ENCODE results near the gene PPARA. TPM values are rescaled to one million over a fixed set of nuclear protein-coding genes. Genes with fewer than 3 reads are reported as not detected.

The PPARA gene
- total and polyA plus RNA-seq, 7 experiments from 2014 or later: 3.7 to 21.6 (median 16.4) TPM

GRCh38 chr22:46224898-46225290 lies 74.6 kb downstream of the PPARA start:
- ChIA-PET POLR2A (no interaction called here), CTCF (no interaction called here)
- Histone ChIP-seq H3K27ac (ENCODE audit: low read depth, low read length) (no peak overlapping the region), H3K9me3 (ENCODE audit: control insufficient read depth in 2 of 3, low read length in 3 of 3) (no peaks in the 10 kb centered on the region), H3K4me1 (ENCODE audit: control insufficient read depth in 2 of 2, insufficient read depth in 2 of 2, low read length in 2 of 2) (no peaks in the 10 kb centered on the region), H3K36me3 (ENCODE audit: control insufficient read depth in 2 of 3, insufficient read depth in 3 of 3, low read length in 3 of 3) (peaks cover 0 to 5% (median 0%) of the 10 kb centered on the region in 3 experiments), H3K4me3 (ENCODE audit: low read length) (no peak overlapping the region), H3K27me3 (ENCODE audit: control insufficient read depth in 2 of 2, insufficient read depth in 2 of 2, low read length in 2 of 2) (no peaks in the 10 kb centered on the region)
- ATAC-seq: no peak
- peaks cover 0 to 21% (median 10%) of the 10 kb centered on the region in 5 donors for H3K36me3 Mint-ChIP-seq
- DNase-seq: no peak
- no peak overlapping the region for H3K4me3 Mint-ChIP-seq
- peak overlapping the region in 1 of 9 donors; percentile 25 for H3K27ac Mint-ChIP-seq
- H3K27me3 Mint-ChIP-seq: no peaks in the 10 kb centered on the region
- intact Hi-C loops (cut with micrococcal nuclease): no loop called here
- H3K9me3 Mint-ChIP-seq: peaks cover 0 to 5% (median 0%) of the 10 kb centered on the region in 11 donors
- H3K4me1 Mint-ChIP-seq: peaks cover 0 to 7% (median 0%) of the 10 kb centered on the region in 7 donors

GRCh38 chr22:46225631-46226030 lies 75.3 kb downstream of the PPARA start:
- ChIA-PET CTCF (no interaction called here), POLR2A (no interaction called here)
- Histone ChIP-seq H3K9me3 (ENCODE audit: control insufficient read depth in 2 of 3, low read length in 3 of 3) (no peaks in the 10 kb centered on the region), H3K27ac (ENCODE audit: low read depth, low read length) (no peak overlapping the region), H3K27me3 (ENCODE audit: control insufficient read depth in 2 of 2, insufficient read depth in 2 of 2, low read length in 2 of 2) (no peaks in the 10 kb centered on the region), H3K36me3 (ENCODE audit: control insufficient read depth in 2 of 3, insufficient read depth in 3 of 3, low read length in 3 of 3) (peaks cover 0 to 4% (median 0%) of the 10 kb centered on the region in 3 experiments), H3K4me3 (ENCODE audit: low read length) (no peak overlapping the region), H3K4me1 (ENCODE audit: control insufficient read depth in 2 of 2, insufficient read depth in 2 of 2, low read length in 2 of 2) (no peaks in the 10 kb centered on the region)
- Mint-ChIP-seq H3K27me3 (no peaks in the 10 kb centered on the region), H3K27ac (no peak overlapping the region), H3K36me3 (peaks cover 0 to 18% (median 10%) of the 10 kb centered on the region in 5 donors), H3K4me3 (no peak overlapping the region), H3K4me1 (peaks cover 0 to 5% (median 0%) of the 10 kb centered on the region in 7 donors), H3K9me3 (peaks cover 0 to 5% (median 0%) of the 10 kb centered on the region in 11 donors)
- intact Hi-C loops (cut with micrococcal nuclease): no loop called here
- ATAC-seq (no peak), DNase-seq (no peak)

GRCh38 chr22:46226577-46226976 lies 76.3 kb downstream of the PPARA start:
- no peaks in the 10 kb centered on the region for H3K27me3 Mint-ChIP-seq
- ATAC-seq: no peak
- POLR2A ChIA-PET: no interaction called here
- CTCF ChIA-PET: interaction anchor here (1.0 kb wide), 1 partner anchor 16 kb away, joined by 3 read pairs; no protein-coding TSS in a partner anchor
- H3K9me3 ChIP-seq (ENCODE audit: control insufficient read depth in 2 of 3, low read length in 3 of 3): no peaks in the 10 kb centered on the region
- no peak overlapping the region for H3K4me3 Mint-ChIP-seq
- H3K27ac Mint-ChIP-seq: no peak overlapping the region
- H3K4me1 Mint-ChIP-seq: peaks cover 0 to 1% (median 0%) of the 10 kb centered on the region in 7 donors
- no peak overlapping the region for H3K4me3 ChIP-seq (ENCODE audit: low read length)
- no peaks in the 10 kb centered on the region for H3K27me3 ChIP-seq (ENCODE audit: control insufficient read depth in 2 of 2, insufficient read depth in 2 of 2, low read length in 2 of 2)
- H3K36me3 ChIP-seq (ENCODE audit: control insufficient read depth in 2 of 3, insufficient read depth in 3 of 3, low read length in 3 of 3): peaks cover 0 to 2% (median 0%) of the 10 kb centered on the region in 3 experiments
- H3K27ac ChIP-seq (ENCODE audit: low read depth, low read length): no peak overlapping the region
- no peak for DNase-seq
- intact Hi-C loops (cut with micrococcal nuclease): no loop called here
- peaks cover 0 to 13% (median 7%) of the 10 kb centered on the region in 5 donors for H3K36me3 Mint-ChIP-seq
- H3K9me3 Mint-ChIP-seq: peaks cover 0 to 3% (median 0%) of the 10 kb centered on the region in 11 donors
- H3K4me1 ChIP-seq (ENCODE audit: control insufficient read depth in 2 of 2, insufficient read depth in 2 of 2, low read length in 2 of 2): no peaks in the 10 kb centered on the region

- Mint-ChIP-seq H3K27me3 (no peaks in the 10 kb centered on the region), H3K9me3 (peaks cover 0 to 3% (median 0%) of the 10 kb centered on the region in 11 donors), H3K4me1 (no peaks in the 10 kb centered on the region), H3K27ac (no peak overlapping the region), H3K36me3 (peaks cover 0 to 10% (median 4%) of the 10 kb centered on the region in 5 donors), H3K4me3 (no peak overlapping the region)
- Histone ChIP-seq H3K36me3 (ENCODE audit: control insufficient read depth in 2 of 3, insufficient read depth in 3 of 3, low read length in 3 of 3) (peaks cover 0 to 8% (median 0%) of the 10 kb centered on the region in 3 experiments), H3K27me3 (ENCODE audit: control insufficient read depth in 2 of 2, insufficient read depth in 2 of 2, low read length in 2 of 2) (no peaks in the 10 kb centered on the region), H3K4me1 (ENCODE audit: control insufficient read depth in 2 of 2, insufficient read depth in 2 of 2, low read length in 2 of 2) (no peaks in the 10 kb centered on the region), H3K4me3 (ENCODE audit: low read length) (no peak overlapping the region), H3K9me3 (ENCODE audit: control insufficient read depth in 2 of 3, low read length in 3 of 3) (no peaks in the 10 kb centered on the region), H3K27ac (ENCODE audit: low read depth, low read length) (no peak overlapping the region)
- ChIA-PET CTCF (no interaction called here), POLR2A (interaction anchor here (0.7 kb wide), 1 partner anchor 498 kb away, joined by 3 read pairs; no protein-coding TSS in a partner anchor)
- DNase-seq (no peak), ATAC-seq (no peak)
- intact Hi-C loops (cut with micrococcal nuclease): no loop called here
These were observed 79.4 kb downstream of the PPARA start for GRCh38 chr22:46229701-46230100.

- Histone ChIP-seq H3K36me3 (ENCODE audit: control insufficient read depth in 2 of 3, insufficient read depth in 3 of 3, low read length in 3 of 3) (peaks cover 0 to 10% (median 0%) of the 10 kb centered on the region in 3 experiments), H3K9me3 (ENCODE audit: control insufficient read depth in 2 of 3, low read length in 3 of 3) (no peaks in the 10 kb centered on the region), H3K27me3 (ENCODE audit: control insufficient read depth in 2 of 2, insufficient read depth in 2 of 2, low read length in 2 of 2) (no peaks in the 10 kb centered on the region), H3K4me1 (ENCODE audit: control insufficient read depth in 2 of 2, insufficient read depth in 2 of 2, low read length in 2 of 2) (no peaks in the 10 kb centered on the region), H3K27ac (ENCODE audit: low read depth, low read length) (no peak overlapping the region), H3K4me3 (ENCODE audit: low read length) (no peak overlapping the region)
- Mint-ChIP-seq H3K9me3 (peaks cover 0 to 3% (median 0%) of the 10 kb centered on the region in 11 donors), H3K27ac (no peak overlapping the region), H3K4me1 (no peaks in the 10 kb centered on the region), H3K36me3 (peaks cover 0 to 13% (median 6%) of the 10 kb centered on the region in 5 donors), H3K27me3 (no peaks in the 10 kb centered on the region), H3K4me3 (no peak overlapping the region)
- ChIA-PET CTCF (no interaction called here), POLR2A (interaction anchor here (0.7 kb wide), 1 partner anchor 498 kb away, joined by 3 read pairs; no protein-coding TSS in a partner anchor)
- no peak for ATAC-seq
- DNase-seq: no peak
- intact Hi-C loops (cut with micrococcal nuclease): no loop called here
These were observed 80.1 kb downstream of the PPARA start for GRCh38 chr22:46230262-46230901.

- H3K4me3 ChIP-seq (ENCODE audit: low read length): no peak overlapping the region
- DNase-seq (no peak), ATAC-seq (peak; percentile 80)
- H3K36me3 ChIP-seq (ENCODE audit: control insufficient read depth in 2 of 3, insufficient read depth in 3 of 3, low read length in 3 of 3): peaks cover 0 to 13% (median 0%) of the 10 kb centered on the region in 3 experiments
- no peaks in the 10 kb centered on the region for H3K9me3 ChIP-seq (ENCODE audit: control insufficient read depth in 2 of 3, low read length in 3 of 3)
- no peaks in the 10 kb centered on the region for H3K9me3 Mint-ChIP-seq
- H3K27ac Mint-ChIP-seq: no peak overlapping the region
- intact Hi-C loops (cut with micrococcal nuclease): no loop called here
- H3K4me3 Mint-ChIP-seq: no peak overlapping the region
- CTCF ChIA-PET: no interaction called here
- H3K27me3 ChIP-seq (ENCODE audit: control insufficient read depth in 2 of 2, insufficient read depth in 2 of 2, low read length in 2 of 2): no peaks in the 10 kb centered on the region
- H3K4me1 Mint-ChIP-seq: peaks cover 0 to 4% (median 0%) of the 10 kb centered on the region in 7 donors
- H3K4me1 ChIP-seq (ENCODE audit: control insufficient read depth in 2 of 2, insufficient read depth in 2 of 2, low read length in 2 of 2): no peaks in the 10 kb centered on the region
- no peak overlapping the region for H3K27ac ChIP-seq (ENCODE audit: low read depth, low read length)
- POLR2A ChIA-PET: no interaction called here
- H3K36me3 Mint-ChIP-seq: peaks cover 0 to 28% (median 6%) of the 10 kb centered on the region in 5 donors
- no peaks in the 10 kb centered on the region for H3K27me3 Mint-ChIP-seq
These were observed 82.9 kb downstream of the PPARA start for GRCh38 chr22:46233231-46233630.

GRCh38 chr22:46234969-46235368 lies 84.6 kb downstream of the PPARA start:
- Mint-ChIP-seq H3K4me3 (no peak overlapping the region), H3K36me3 (peaks cover 0 to 30% (median 9%) of the 10 kb centered on the region in 5 donors), H3K27me3 (no peaks in the 10 kb centered on the region), H3K27ac (no peak overlapping the region), H3K9me3 (no peaks in the 10 kb centered on the region), H3K4me1 (peaks cover 5 to 20% (median 12%) of the 10 kb centered on the region in 7 donors)
- no peaks in the 10 kb centered on the region for H3K9me3 ChIP-seq (ENCODE audit: control insufficient read depth in 2 of 3, low read length in 3 of 3)
- no peak for DNase-seq
- intact Hi-C loops (cut with micrococcal nuclease): no loop called here
- H3K27me3 ChIP-seq (ENCODE audit: control insufficient read depth in 2 of 2, insufficient read depth in 2 of 2, low read length in 2 of 2): no peaks in the 10 kb centered on the region
- H3K4me1 ChIP-seq (ENCODE audit: control insufficient read depth in 2 of 2, insufficient read depth in 2 of 2, low read length in 2 of 2): peaks cover 4 to 10% of the 10 kb centered on the region in 2 donors
- CTCF ChIA-PET: no interaction called here
- ATAC-seq: no peak
- no peak overlapping the region for H3K27ac ChIP-seq (ENCODE audit: low read depth, low read length)
- POLR2A ChIA-PET: no interaction called here
- H3K4me3 ChIP-seq (ENCODE audit: low read length): no peak overlapping the region
- H3K36me3 ChIP-seq (ENCODE audit: control insufficient read depth in 2 of 3, insufficient read depth in 3 of 3, low read length in 3 of 3): peaks cover 0 to 13% (median 0%) of the 10 kb centered on the region in 3 experiments
